ENCODE data around the gene PLEKHG4B.

DNA sequence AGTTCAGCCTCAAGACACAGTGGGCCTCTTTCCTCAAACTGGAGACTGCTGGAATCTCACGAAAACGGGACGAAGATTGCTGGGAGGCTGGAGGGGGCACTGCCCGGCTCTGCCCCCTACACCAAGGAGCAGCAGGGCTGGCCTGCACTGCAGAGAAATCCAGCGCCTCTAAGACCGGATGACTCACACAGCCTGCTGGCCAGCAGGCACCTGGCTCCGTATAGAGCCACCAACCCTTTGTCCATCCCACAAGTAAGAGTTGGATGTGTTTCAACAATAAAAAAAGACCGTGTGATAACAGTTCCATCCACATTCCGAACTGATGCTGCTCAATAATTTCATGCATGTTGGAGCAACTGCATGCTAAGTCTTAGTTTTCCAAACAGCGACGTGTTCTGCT lies 114.4 kb downstream of the PLEKHG4B start:
- no peak for TF ChIP-seq POLR2A (IDR thresholded peaks at IDR 0.05)
- TF ChIP-seq, protein P1, sequence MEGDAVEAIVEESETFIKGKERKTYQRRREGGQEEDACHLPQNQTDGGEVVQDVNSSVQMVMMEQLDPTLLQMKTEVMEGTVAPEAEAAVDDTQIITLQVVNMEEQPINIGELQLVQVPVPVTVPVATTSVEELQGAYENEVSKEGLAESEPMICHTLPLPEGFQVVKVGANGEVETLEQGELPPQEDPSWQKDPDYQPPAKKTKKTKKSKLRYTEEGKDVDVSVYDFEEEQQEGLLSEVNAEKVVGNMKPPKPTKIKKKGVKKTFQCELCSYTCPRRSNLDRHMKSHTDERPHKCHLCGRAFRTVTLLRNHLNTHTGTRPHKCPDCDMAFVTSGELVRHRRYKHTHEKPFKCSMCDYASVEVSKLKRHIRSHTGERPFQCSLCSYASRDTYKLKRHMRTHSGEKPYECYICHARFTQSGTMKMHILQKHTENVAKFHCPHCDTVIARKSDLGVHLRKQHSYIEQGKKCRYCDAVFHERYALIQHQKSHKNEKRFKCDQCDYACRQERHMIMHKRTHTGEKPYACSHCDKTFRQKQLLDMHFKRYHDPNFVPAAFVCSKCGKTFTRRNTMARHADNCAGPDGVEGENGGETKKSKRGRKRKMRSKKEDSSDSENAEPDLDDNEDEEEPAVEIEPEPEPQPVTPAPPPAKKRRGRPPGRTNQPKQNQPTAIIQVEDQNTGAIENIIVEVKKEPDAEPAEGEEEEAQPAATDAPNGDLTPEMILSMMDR (IDR thresholded peaks at IDR 0.05 in 8 of 11, conservative IDR thresholded peaks at IDR 0.05 in 3 of 11): no peak

Measured in spleen (tissue), 7 donors.